HG03342 (cell line): Measurements from ENCODE around the gene ZNF446.
A peak's percentile ranks its signal among the peaks of the same experiment; 100 is the strongest.
"Not testable (repeated sequence)": the region's sequence is repeated elsewhere in the genome, so short reads cannot be mapped to it uniquely, and the experiment has no call there.

ENCODE experiments used
- ATAC-seq: cut with Tn5 transposase; IDR thresholded peaks from one replicate; pipeline ENCODE4 v1.9.1; 2021; ENCODE audit warnings: mild to moderate bottlenecking, moderate library complexity; ENCODE audit not compliant: unreplicated experiment

The ZNF446 gene

DNA sequence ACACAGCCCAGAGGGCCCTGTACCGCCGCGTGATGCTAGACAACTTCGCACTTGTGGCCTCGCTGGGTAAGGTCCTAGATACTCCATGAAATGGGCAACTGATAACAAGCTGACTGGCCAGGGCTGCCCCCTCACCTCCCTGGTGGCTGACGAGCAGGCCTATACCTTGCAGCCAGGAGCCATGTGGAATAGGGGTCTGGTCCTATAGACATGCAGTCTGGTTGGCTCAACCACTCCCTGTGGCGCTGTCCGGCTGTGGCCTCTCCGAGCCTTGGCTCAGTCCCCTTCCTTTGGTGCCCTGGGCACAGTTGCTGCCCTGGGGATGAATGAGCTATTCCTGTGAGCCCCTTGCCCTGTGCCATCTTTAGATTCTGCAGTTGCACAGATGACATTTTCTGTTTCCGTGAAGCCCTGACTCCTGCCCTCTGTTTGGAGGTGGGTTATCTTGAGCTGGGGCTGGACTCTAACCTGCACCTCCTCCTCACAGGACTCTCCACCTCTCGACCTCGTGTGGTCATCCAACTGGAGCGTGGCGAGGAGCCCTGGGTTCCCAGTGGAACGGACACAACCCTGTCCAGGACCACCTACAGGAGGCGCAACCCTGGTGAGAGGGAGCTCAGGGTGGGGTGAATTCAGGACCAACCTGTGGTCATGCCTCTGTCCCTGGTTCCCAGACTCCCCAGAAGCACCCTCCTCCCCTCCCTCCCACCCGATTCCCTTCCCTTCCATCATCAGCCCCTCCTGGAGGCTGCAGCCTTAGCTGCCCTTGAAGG is 6.7 kb upstream of the ZNF446 start:
- no peak for ATAC-seq

DNA sequence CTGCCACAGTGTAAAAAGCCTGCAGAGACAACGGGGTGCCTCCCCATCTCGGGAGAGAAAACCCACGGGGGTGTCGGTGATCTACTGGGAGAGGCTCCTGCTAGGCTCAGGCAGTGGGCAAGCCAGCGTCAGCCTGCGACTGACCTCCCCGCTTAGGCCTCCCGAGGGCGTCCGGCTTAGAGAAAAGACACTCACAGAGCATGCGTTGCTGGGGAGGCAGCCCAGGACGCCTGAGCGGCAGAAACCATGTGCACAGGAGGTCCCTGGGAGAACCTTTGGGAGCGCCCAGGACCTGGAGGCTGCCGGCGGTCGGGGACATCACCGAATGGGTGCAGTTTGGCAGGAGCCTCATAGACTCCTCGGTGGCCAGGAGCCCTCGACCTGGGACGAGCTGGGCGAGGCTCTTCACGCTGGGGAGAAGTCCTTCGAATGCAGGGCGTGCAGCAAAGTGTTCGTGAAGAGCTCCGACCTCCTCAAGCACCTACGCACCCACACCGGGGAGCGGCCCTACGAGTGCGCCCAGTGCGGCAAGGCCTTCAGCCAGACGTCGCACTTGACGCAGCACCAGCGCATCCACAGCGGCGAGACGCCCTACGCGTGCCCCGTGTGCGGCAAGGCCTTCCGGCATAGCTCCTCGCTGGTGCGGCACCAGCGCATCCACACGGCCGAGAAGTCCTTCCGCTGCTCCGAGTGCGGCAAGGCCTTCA is 5.2 kb upstream of the ZNF446 start:
- not testable (repeated sequence) for ATAC-seq

DNA sequence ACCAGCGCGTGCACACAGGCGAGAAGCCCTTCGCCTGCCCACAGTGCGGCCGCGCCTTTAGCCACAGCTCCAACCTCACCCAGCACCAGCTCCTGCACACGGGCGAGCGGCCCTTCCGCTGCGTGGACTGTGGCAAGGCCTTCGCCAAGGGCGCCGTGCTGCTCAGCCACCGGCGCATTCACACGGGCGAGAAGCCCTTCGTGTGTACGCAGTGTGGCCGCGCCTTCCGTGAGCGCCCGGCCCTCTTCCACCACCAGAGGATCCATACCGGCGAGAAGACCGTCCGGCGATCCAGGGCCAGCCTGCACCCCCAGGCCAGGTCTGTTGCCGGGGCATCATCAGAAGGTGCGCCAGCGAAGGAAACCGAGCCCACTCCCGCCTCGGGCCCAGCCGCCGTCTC is 4.4 kb upstream of the ZNF446 start:
- no peak for ATAC-seq

DNA sequence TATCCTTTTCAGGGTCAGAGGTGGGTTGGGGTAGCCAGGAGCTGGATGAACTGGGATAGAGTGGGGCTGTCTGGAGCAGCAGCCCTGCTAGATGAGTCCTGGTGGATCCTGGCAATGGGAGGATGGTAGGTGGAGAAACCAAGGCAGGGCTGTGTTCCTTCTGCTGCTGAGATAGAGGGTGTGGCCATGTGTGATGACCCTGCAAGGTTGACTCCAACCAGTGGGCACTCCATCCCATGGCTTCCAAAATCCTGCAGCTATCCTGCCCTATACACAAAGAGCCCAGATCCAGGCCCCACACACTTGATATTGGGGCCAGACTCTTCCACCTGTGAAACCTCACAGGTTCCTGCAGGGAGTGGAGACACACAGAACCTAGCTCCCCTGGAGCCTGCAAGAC is 2.4 kb upstream of the ZNF446 start:
- ATAC-seq = no peak

DNA sequence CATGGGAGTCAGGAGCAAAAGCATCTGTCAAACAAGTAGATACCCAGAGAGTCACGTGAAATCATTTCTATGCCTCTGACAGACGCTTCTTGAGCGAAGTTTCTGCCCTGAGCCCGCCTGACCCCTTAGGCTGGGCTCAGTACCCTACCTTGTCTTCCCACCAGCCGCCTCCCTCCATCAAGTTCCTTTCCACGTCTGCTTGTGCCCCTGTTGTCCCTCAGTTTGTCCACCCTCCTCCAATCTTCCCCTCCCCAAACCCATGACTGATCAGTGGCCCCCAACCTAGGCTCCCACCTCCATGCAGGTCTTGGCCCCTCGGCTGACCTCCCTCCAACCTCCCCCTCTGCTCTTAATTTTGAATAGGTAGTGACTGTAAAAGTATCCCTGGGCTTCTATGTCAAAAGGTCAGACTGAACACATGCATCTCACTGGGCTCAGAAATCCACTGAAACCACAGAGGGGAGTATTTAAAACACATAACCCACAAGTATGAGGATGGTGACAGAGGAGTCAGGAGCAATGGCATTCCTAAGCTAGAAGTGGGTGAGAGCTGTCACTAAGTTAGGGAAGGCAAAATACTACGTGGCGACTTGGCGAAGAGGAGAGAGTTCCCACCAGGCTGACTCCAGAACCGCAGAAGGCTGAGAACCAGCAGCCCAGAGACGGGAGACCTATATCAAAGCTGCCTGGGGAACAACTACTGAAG is 1.7 kb upstream of the ZNF446 start:
- no peak for ATAC-seq

DNA sequence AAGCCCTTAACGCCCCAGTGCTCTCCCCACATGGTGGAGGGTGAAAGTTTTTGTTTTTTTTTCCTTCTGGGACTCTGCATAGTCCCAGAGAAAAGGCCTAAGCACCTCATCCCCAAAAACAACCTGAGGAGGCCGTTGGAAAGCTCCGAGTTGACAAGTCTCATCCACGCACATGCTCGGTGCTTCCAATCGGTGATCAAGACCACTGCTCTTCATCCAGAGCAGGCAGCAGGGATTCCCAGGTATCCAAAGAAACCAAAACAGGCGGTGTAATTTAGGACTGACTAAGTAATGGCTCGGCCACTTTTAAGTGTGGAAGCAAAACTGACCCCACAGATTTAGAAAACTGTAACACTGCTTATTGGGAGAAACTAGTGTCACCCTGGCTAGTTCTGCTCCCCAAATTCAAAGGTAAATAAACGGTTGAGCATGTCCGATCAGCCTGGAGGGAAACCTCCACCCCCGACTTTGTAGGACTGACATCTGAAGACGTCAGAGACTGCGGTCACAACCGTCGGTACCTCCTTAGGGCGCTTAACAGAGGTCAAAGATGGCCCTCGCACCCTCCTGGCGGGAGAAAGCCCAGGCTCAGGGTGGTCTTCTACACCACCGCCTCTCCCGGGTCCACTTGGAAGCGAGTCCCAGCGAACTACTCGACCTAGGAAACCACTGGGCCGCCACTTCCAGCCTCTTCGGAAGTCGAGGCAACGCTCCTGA is 997 bp upstream of the ZNF446 start:
- ATAC-seq = peak; percentile 17

DNA sequence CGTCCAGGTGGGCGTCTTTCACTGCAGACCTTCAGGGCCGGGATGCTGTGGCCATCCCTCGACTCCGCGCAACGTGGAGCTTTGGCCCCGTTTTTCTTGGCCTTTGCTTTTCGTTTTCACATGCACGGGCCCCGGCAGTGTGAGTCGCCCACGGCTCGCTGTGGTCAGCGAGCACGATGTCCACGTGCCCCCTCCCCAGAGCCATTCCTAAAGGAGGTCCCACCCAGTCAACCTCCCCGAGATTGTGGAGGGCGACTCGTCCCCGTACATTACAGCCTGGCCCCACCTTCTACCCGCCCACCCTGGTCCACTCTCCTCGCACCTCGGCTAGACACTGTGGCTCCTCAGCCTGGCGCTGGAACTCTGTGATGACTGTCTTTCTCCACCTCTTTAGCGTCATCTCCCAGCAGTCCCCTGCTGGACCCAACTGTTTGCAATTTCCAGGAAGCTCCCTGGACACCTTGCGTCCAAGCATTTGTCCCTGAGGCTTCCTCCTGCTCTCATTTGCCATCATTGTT is 405 bp downstream of the ZNF446 start:
- ATAC-seq = no peak

DNA sequence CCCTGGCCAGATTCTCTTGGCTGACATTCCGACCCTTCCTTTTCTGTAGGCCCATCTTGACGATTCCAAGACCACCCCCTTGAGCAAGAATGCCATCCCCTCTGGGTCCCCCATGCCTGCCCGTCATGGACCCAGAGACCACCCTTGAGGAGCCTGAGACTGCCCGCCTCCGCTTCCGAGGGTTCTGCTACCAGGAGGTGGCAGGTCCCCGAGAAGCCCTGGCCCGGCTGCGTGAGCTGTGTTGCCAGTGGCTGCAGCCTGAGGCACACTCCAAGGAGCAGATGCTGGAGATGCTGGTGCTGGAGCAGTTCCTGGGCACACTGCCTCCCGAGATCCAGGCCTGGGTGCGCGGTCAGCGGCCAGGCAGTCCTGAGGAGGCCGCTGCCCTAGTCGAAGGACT is 978 bp downstream of the ZNF446 start:
- ATAC-seq = no peak

DNA sequence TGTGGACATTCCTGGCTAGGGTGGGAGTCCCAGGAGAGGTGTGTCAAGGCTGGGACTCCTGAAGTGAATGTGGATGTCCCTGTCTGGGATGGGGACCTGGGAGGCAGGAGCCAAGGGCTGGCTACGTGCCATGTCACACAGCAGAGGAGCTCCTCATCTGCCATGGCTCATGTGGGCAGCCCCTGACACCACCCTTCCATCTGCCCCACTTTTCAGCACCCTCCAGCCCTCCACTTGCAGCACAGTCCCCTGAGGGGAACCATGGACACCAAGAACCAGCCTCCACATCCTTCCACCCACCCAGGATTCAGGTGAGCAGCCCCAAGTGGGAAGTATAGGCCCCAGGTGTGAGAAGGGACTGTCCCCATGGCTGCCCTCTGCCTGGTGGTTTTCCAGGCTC is 1.7 kb downstream of the ZNF446 start:
- no peak for ATAC-seq

DNA sequence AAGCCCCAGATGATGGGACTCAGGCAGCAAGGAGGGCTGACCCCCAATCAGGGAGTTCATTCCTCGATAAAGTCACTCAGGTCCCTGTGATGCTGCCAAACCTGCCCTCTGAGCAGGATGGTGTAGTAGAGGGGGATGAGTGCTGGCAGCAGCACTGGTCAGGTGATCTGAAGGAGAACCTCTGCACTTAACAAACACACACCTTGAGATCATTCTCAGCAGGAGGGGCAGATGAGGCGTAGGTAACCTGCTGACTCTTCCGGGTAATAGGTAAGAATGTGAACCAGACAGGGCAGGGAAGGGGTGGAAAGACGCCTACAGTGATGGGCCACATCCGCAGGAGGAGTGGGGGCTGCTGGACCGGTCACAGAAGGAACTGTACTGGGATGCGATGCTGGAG is 3.2 kb downstream of the ZNF446 start:
- ATAC-seq = no peak

DNA sequence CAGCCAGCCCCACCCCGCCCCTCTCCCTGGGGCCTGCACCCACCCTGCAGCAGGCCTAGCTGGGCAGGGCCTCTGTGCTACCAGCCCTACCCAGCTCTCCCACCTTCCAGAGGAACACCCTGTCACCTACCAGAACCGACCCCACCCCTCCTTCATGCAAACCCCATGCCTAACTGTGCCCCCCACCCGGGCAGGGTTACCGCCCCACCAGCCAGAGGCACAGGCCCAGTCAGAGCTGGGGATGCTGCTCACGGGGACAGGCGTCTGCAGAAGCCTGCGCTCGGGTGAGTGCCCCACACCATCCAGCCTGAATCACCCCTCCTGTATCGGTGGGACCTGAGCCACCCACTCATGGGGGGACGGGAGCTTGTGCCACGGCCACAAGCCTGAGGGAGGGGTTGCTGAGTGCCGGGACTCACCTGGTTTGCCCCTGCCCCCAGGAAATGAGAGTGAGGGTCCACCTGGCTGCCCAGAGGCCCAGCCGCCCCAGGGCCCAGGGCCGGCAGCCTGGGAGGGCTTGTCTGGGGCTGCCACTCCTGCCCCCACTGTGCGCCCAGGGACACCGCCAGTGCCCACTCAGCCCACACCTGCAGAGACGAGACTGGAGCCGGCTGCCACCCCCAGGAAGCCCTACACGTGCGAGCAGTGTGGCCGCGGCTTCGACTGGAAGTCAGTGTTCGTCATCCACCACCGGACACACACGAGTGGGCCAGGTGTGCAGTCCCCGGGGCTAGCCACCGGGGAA is 3.8 kb downstream of the ZNF446 start:
- no peak for ATAC-seq

DNA sequence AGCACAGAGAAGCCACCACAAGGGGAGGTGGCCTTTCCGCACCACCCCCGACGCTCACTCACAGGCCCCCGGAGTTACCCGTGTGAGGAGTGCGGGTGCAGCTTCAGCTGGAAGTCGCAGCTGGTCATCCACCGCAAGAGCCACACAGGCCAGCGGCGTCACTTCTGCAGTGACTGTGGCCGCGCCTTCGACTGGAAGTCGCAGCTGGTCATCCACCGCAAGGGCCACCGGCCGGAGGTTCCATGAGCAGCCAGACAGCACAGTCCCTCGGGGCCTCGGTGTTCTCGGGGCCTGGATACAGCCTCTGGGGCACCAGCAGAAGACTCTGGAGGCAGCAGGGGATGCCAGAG is 4.3 kb downstream of the ZNF446 start:
- ATAC-seq = no peak

DNA sequence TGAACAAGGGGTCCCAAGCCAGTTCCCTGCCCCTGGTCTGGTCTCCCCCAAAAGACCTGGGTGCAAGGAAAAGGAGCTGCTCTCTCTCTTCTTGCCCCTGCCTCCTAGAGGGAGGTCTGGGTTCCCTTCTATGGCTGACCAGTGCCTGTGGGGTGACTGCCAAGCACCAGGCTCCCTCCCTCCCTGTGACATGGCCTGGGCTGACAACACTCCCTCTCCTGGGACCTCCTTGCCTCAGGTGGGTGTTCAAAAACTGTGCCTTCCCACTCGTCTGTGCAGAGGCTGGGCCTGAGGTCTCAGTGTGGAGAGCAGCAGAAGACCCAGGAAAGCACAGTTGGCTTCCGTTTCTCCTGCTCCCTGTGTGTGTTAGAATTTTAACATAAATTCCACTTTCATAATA is 4.7 kb downstream of the ZNF446 start:
- ATAC-seq = no peak

DNA sequence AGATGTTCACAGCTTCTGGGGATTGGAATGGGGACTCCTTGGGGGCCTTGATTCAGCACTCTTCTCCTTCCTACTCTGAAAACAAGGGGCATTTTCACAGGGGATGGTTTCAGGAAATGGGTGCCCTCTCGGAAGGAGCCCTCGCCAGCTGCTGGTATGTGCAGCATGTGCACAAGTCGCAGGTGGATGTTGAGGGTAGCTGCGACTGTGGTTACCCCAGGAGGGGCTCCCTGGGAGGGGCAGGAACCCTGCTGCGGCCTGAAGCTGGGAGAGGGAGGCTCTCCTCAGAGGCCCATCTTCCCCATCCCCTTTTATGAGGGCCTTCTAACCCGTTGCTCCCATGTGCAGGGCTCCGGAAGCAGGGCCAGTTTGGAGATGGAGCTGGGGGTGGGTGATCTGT is 6.2 kb downstream of the ZNF446 start:
- no peak for ATAC-seq

DNA sequence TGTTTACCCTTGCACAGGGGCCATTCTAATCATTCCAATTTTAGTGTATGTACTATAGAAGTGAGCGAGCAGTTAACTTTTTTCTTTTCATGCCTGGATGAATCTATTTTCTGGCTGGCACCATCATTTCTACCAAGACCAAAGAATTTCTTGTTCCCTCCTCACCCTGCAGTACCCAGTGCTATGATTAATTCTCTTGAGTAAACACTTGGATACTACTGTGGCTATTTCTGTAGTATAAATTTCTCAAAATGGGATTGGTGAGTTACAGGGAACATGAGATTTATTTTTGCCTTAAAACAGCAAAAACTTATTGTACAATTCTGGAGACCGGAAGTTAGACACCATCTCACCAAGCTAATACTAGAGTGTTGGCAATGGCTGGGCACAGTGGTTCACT is 7.6 kb downstream of the ZNF446 start:
- ATAC-seq = no peak

DNA sequence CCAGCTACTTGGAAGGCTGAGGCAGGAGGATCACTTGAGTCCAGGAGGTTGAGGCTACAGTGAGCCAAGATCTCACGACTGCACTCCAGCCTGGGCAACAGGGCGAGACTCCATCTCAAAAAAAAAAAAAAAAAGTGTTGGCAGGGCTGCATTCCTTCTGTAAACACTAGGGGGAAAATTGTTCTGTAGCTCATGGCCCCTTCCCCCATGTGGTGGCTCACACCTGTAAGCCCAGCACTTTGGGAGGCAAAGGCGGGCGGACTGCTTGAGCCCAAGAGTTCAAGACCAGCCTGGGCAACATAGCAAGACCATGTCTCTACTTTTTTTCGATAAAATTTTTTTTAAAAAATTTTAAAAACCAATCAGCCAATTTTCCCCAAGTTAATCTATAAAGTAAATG is 8.2 kb downstream of the ZNF446 start:
- not testable (repeated sequence) for ATAC-seq

DNA sequence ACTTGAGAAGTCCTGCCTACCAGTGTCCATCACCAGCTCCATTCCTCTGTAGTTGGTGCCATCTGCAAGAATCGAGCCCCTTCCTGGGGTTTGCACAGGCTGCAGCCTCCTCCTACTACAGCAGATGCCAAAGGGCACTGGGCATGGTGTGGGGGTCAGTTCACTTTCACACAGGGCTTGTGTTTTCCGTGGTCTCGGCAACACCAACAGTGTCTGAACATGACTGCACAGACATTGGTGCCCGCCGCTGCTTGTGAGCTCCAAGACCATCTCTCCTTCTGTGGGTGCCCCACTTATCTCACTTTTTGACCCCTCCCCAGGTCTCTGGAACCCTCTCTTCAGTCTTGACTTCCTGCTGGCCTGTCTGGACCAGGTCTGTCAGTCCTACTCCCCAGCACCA is 15.2 kb downstream of the ZNF446 start:
- no peak for ATAC-seq

DNA sequence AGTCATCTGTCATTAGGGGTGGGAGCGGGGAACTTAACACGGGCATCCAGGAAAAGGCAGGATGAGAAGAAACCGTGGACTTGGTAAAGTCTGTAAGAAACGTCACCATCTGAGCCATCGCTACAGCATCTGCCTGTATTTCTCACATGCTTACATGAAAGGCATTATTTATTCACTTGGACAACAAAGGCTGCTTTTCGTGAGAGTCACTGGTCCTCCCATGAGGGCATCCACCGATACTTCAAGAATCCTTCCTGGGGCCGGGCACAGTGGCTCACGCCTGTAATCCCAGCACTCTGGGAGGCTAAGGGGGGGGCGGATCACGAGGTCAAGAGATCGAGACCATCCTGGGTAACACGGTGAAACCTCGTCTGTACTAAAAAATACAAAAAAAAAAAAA is 16.1 kb downstream of the ZNF446 start:
- no peak for ATAC-seq

DNA sequence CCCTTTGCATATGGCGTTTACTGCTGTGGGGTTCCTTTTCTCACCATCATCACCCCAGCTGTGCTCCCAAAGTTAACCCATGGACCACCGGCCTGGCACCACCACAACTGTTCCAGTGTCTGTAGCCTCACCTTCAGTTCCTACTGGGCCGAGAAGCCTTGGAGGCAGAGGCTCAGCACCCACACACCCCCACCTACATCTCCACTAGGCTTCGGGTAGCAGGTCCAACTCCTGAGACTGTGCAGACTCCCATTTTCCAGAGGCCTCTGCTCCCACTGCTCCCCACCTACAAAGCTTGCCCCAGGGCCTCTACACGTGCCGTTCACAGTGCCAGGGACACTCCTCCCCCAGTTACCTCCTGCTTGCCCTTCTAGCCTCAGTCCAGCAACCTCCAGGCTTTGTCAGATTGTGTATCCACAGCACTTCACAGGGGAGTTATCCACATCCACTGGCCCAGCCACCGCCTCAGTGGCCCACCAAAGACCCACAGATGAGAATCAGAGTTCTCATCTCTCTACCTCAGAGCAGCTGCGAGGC is 21.6 kb downstream of the ZNF446 start:
- ATAC-seq = no peak

DNA sequence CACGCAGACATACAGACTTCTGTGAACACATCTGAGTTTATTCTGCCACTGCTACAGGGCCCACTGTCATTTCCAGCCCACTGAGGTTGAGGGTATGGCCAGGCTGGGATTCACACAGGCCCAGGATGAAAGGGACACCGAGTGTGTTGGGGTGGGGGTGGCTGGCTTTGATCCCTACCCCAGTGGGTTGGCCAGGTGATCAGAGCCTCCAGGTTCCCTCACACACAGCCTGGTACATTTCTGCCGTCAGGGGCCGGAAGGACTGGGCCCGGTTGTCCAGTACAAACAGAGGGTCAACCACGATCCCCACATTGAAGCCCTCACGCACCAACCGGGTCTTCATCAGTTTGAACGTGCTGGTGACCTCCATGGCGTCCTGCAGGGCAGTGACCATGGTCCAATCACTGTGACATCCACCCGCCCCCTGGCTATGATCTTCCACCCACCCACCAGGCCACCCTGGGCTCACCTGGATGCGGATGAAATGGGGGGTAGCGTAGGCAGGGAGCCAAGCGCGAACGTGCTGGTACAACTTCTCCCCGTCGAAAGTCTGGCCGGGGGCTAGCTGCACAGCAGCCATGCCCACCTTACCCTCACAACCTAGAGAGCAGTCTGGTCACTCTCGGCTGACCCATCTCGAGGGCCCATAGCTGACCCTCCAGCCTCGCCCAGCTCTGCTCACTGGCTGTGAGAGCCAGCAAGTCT is 22.3 kb downstream of the ZNF446 start:
- ATAC-seq = no peak
